DND-41 (cell line): ENCODE results near the gene ALDH6A1.

Experiments
- EZH2 ChIP-seq: IDR thresholded peaks from 3 replicates; pipeline ENCODE4 v1.6.1; 2012; ENCODE audit warnings: borderline replicate concordance, low read depth, mild to moderate bottlenecking, moderate library complexity, low read length, inconsistent platforms; ENCODE audit not compliant: severe bottlenecking
- TF ChIP-seq, protein P1 (sequence below): IDR thresholded peaks from 2 replicates; pipeline ENCODE4 v1.5.1; 2012; ENCODE audit warnings: borderline replicate concordance, low read length, moderate library complexity, mild to moderate bottlenecking; ENCODE audit not compliant: poor library complexity, severe bottlenecking; ENCODE audit errors: extremely low read depth

DNA sequence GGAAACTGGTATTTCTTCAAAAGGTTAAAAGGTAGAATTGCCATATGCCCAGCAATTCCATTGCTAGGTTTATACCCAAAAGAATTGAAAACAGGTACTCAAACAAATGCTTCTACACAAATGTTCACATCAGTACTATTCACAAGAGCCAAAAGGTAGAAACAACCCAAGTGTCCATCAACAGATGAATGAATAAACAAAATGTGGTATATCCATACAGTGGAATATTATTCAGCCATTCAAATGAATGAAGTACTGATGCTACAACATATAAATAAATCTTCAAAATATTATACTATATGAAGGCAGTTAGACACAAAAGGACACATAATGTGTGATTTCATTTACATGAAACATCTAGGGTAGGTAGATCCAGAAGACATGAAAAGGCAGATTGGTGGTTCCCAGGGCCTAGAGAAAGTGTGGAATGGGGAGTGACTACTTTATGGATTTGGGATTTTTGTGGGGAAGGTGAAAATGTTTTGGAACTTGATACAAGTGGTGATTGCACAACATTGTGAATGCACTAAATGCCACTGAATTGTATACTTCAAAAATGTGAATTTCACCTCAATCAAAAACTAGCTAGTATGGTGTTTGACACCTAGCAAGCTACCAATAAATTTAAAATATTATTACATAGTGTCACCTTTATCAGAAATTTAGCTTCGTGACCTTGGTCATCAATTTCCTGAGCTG, 42.2 kb upstream of the ALDH6A1 start:
- TF ChIP-seq, protein P1, sequence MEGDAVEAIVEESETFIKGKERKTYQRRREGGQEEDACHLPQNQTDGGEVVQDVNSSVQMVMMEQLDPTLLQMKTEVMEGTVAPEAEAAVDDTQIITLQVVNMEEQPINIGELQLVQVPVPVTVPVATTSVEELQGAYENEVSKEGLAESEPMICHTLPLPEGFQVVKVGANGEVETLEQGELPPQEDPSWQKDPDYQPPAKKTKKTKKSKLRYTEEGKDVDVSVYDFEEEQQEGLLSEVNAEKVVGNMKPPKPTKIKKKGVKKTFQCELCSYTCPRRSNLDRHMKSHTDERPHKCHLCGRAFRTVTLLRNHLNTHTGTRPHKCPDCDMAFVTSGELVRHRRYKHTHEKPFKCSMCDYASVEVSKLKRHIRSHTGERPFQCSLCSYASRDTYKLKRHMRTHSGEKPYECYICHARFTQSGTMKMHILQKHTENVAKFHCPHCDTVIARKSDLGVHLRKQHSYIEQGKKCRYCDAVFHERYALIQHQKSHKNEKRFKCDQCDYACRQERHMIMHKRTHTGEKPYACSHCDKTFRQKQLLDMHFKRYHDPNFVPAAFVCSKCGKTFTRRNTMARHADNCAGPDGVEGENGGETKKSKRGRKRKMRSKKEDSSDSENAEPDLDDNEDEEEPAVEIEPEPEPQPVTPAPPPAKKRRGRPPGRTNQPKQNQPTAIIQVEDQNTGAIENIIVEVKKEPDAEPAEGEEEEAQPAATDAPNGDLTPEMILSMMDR = no peak
- TF ChIP-seq EZH2 = no peak
